HFFc6 (cell line): ENCODE measurements around the gene BIRC2. TPM values are rescaled to one million over a fixed set of nuclear protein-coding genes. Genes with fewer than 3 reads are reported as not detected.
A peak's percentile ranks its signal among the peaks of the same experiment; 100 is the strongest.

Experiments used
- DNase-seq: peaks from one replicate; pipeline ENCODE4 v3.0.0-alpha.2; 2018
- H3K27ac Mint-ChIP-seq: 2 replicates; pipeline ENCODE4 v1.8.0; 2020; ENCODE audit warnings: mild to moderate bottlenecking, mixed read lengths
- H3K27me3 Mint-ChIP-seq: 2 replicates; pipeline ENCODE4 v1.8.0; 2021; ENCODE audit warnings: mild to moderate bottlenecking, moderate library complexity, mixed read lengths; ENCODE audit not compliant: insufficient read depth
- H3K36me3 Mint-ChIP-seq: 2 replicates; pipeline ENCODE4 v1.8.0; 2021; ENCODE audit warnings: low read depth, mixed read lengths
- H3K4me1 Mint-ChIP-seq: 2 replicates; pipeline ENCODE4 v1.8.0; 2020; ENCODE audit warnings: low read depth, mixed read lengths
- H3K4me3 Mint-ChIP-seq: 2 replicates; pipeline ENCODE4 v1.8.0; 2020; ENCODE audit warnings: mild to moderate bottlenecking, moderate library complexity, mixed read lengths
- H3K9me3 Mint-ChIP-seq: 2 replicates; pipeline ENCODE4 v1.8.0; 2020; ENCODE audit warnings: mild to moderate bottlenecking, mixed read lengths
- CTCF ChIP-seq: fragments of 200-600 bp; sonication (generic); IDR thresholded peaks from 2 replicates; pipeline ENCODE4 v1.5.0; 2021; ENCODE audit warnings: antibody characterized with exemption, mild to moderate bottlenecking
- total RNA-seq, 6 experiments: library from RNA; stranded (reverse); fragmentation: NEBNext Ultra II Directional; extraction: Animal tissue kit (Norgen Biotek cat#: 25700); gene quantifications; 2 replicates in 1 of 6; 3 replicates in 5 of 6; pipeline ENCODE4 v1.2.3, GENCODE V29; 2021

Gene BIRC2
- total RNA-seq, 6 experiments from 2014 or later: 49.5 to 64.6 (median 58.3) TPM

- Mint-ChIP-seq H3K27ac (no peak overlapping the region; the same call in 1 of the 2 replicates), H3K9me3 (no peaks in the 10 kb centered on the region), H3K27me3 (no peaks in the 10 kb centered on the region; the same call in 1 of the 2 replicates), H3K4me3 (no peak overlapping the region), H3K36me3 (peaks cover 31% of the 10 kb centered on the region), H3K4me1 (no peaks in the 10 kb centered on the region)
- DNase-seq: no peak
- no peak for TF ChIP-seq CTCF
These were observed 28.8 kb downstream of the BIRC2 start for GRCh38 chr11:102375720-102376399.

DNA sequence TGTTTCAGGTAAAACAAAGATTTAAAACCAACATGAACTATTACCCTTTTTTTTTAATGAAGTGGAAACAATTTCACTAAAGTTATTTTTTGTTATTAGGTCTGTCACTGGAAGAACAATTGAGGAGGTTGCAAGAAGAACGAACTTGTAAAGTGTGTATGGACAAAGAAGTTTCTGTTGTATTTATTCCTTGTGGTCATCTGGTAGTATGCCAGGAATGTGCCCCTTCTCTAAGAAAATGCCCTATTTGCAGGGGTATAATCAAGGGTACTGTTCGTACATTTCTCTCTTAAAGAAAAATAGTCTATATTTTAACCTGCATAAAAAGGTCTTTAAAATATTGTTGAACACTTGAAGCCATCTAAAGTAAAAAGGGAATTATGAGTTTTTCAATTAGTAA is 30.9 kb downstream of the BIRC2 start:
- Mint-ChIP-seq H3K9me3 (no peaks in the 10 kb centered on the region), H3K4me1 (peaks cover 5% of the 10 kb centered on the region; the same call in 1 of the 2 replicates), H3K27ac (no peak overlapping the region)

GRCh38 chr11:102378818-102379217 is 31.8 kb downstream of the BIRC2 start:
- Mint-ChIP-seq H3K27me3 (no peaks in the 10 kb centered on the region; the same call in 1 of the 2 replicates), H3K27ac (no peak overlapping the region), H3K9me3 (no peaks in the 10 kb centered on the region), H3K36me3 (peaks cover 42% of the 10 kb centered on the region), H3K4me1 (peaks cover 5% of the 10 kb centered on the region; the same call in 1 of the 2 replicates), H3K4me3 (no peak overlapping the region)
- TF ChIP-seq CTCF: no peak
- DNase-seq: no peak

More for the DNA sequence above, 30.9 kb downstream of the BIRC2 start:
- Mint-ChIP-seq H3K27me3 (no peaks in the 10 kb centered on the region; the same call in 1 of the 2 replicates), H3K36me3 (peaks cover 42% of the 10 kb centered on the region), H3K4me3 (no peak overlapping the region)
- TF ChIP-seq CTCF: no peak
- no peak for DNase-seq

GRCh38 chr11:102382384-102382783 is 35.4 kb downstream of the BIRC2 start:
- Mint-ChIP-seq H3K4me1 (peaks cover 23% of the 10 kb centered on the region), H3K4me3 (no peak overlapping the region), H3K9me3 (no peaks in the 10 kb centered on the region), H3K36me3 (peaks cover 63% of the 10 kb centered on the region), H3K27ac (peak overlapping the region; percentile 14; the same call in 1 of the 2 replicates), H3K27me3 (no peaks in the 10 kb centered on the region)
- no peak for TF ChIP-seq CTCF
- no peak for DNase-seq

- no peak for TF ChIP-seq CTCF
- Mint-ChIP-seq H3K27ac (no peak overlapping the region), H3K27me3 (no peaks in the 10 kb centered on the region), H3K36me3 (peaks cover 63% of the 10 kb centered on the region), H3K4me1 (peaks cover 23% of the 10 kb centered on the region), H3K9me3 (no peaks in the 10 kb centered on the region), H3K4me3 (no peak overlapping the region)
- no peak for DNase-seq
These were observed 36.8 kb downstream of the BIRC2 start for GRCh38 chr11:102383839-102384238.
